Activated naive CD8-positive, alpha-beta T cell (primary cell): Measurements from ENCODE around the gene SLC13A3.
A peak's percentile ranks its signal among the peaks of the same experiment; 100 is the strongest.

Experiments used
- H3K27ac Mint-ChIP-seq: one replicate; pipeline ENCODE4 v1.8.0; 2021; ENCODE audit warnings: mixed read lengths
- H3K27me3 Mint-ChIP-seq: one replicate; pipeline ENCODE4 v1.8.0; 2021; ENCODE audit warnings: mixed read lengths
- H3K36me3 Mint-ChIP-seq: one replicate; pipeline ENCODE4 v1.8.0; 2021; ENCODE audit warnings: mixed read lengths
- H3K4me1 Mint-ChIP-seq: one replicate; pipeline ENCODE4 v1.8.0; 2021; ENCODE audit warnings: low read depth, mixed read lengths
- H3K4me3 Mint-ChIP-seq: one replicate; pipeline ENCODE4 v1.8.0; 2021; ENCODE audit warnings: mild to moderate bottlenecking, mixed read lengths
- H3K9me3 Mint-ChIP-seq: one replicate; pipeline ENCODE4 v1.8.0; 2021; ENCODE audit warnings: low read depth, mixed read lengths

The SLC13A3 gene

GRCh38 chr20:46651091-46651962 is at the start of gene SLC13A3:
Gene SLC13A3 (minus strand): TSS chr20:46651459. CDS start chr20:46651421, 38 bp downstream.
- Mint-ChIP-seq H3K4me1 (no peaks in the 10 kb centered on the region), H3K36me3 (no peaks in the 10 kb centered on the region), H3K9me3 (no peaks in the 10 kb centered on the region), H3K27ac (no peak within 1 kb of the TSS), H3K4me3 (no peak within 1 kb of the TSS), H3K27me3 (peaks cover 23% of the 10 kb centered on the region)

GRCh38 chr20:46701057-46701456 is 49.8 kb upstream of the SLC13A3 start:
- Mint-ChIP-seq H3K27ac (no peak overlapping the region), H3K9me3 (no peaks in the 10 kb centered on the region), H3K36me3 (peaks cover 2% of the 10 kb centered on the region), H3K4me3 (no peak overlapping the region), H3K27me3 (peaks cover 20% of the 10 kb centered on the region), H3K4me1 (no peaks in the 10 kb centered on the region)

GRCh38 chr20:46700481-46700880 is 49.2 kb upstream of the SLC13A3 start:
- H3K27me3 Mint-ChIP-seq, result peaks cover 20% of the 10 kb centered on the region
- H3K4me1 Mint-ChIP-seq, result no peaks in the 10 kb centered on the region
- peaks cover 2% of the 10 kb centered on the region for H3K36me3 Mint-ChIP-seq
- no peaks in the 10 kb centered on the region for H3K9me3 Mint-ChIP-seq
- H3K27ac Mint-ChIP-seq, result no peak overlapping the region
- no peak overlapping the region for H3K4me3 Mint-ChIP-seq

GRCh38 chr20:46699651-46700359 is 48.5 kb upstream of the SLC13A3 start:
- peaks cover 2% of the 10 kb centered on the region for H3K36me3 Mint-ChIP-seq
- H3K27me3 Mint-ChIP-seq, result peaks cover 17% of the 10 kb centered on the region
- H3K4me3 Mint-ChIP-seq, result no peak overlapping the region
- no peaks in the 10 kb centered on the region for H3K4me1 Mint-ChIP-seq
- no peak overlapping the region for H3K27ac Mint-ChIP-seq
- H3K9me3 Mint-ChIP-seq, result no peaks in the 10 kb centered on the region

GRCh38 chr20:46698788-46699187 is 47.5 kb upstream of the SLC13A3 start:
- Mint-ChIP-seq H3K27me3 (peaks cover 15% of the 10 kb centered on the region), H3K9me3 (no peaks in the 10 kb centered on the region), H3K4me3 (no peak overlapping the region), H3K4me1 (peaks cover 6% of the 10 kb centered on the region), H3K27ac (no peak overlapping the region), H3K36me3 (peaks cover 2% of the 10 kb centered on the region)

- peaks cover 15% of the 10 kb centered on the region for H3K27me3 Mint-ChIP-seq
- no peaks in the 10 kb centered on the region for H3K9me3 Mint-ChIP-seq
- H3K27ac Mint-ChIP-seq, result no peak overlapping the region
- H3K4me3 Mint-ChIP-seq, result no peak overlapping the region
- H3K4me1 Mint-ChIP-seq, result peaks cover 6% of the 10 kb centered on the region
- H3K36me3 Mint-ChIP-seq, result peaks cover 2% of the 10 kb centered on the region
Observed at GRCh38 chr20:46696791-46697279, 45.6 kb upstream of the SLC13A3 start.

- Mint-ChIP-seq H3K27ac (no peak overlapping the region), H3K4me3 (no peak overlapping the region), H3K4me1 (peaks cover 8% of the 10 kb centered on the region), H3K9me3 (no peaks in the 10 kb centered on the region), H3K36me3 (peaks cover 2% of the 10 kb centered on the region), H3K27me3 (peaks cover 15% of the 10 kb centered on the region)
Observed at GRCh38 chr20:46695892-46696291, 44.6 kb upstream of the SLC13A3 start.

- Mint-ChIP-seq H3K27ac (no peak overlapping the region), H3K9me3 (no peaks in the 10 kb centered on the region), H3K4me3 (no peak overlapping the region), H3K36me3 (peaks cover 2% of the 10 kb centered on the region), H3K4me1 (peaks cover 16% of the 10 kb centered on the region), H3K27me3 (peaks cover 5% of the 10 kb centered on the region)
Observed at GRCh38 chr20:46694484-46694883, 43.2 kb upstream of the SLC13A3 start.

GRCh38 chr20:46691196-46691595 is 39.9 kb upstream of the SLC13A3 start:
- Mint-ChIP-seq H3K9me3 (no peaks in the 10 kb centered on the region), H3K4me3 (no peak overlapping the region), H3K27me3 (no peaks in the 10 kb centered on the region), H3K27ac (no peak overlapping the region), H3K4me1 (peaks cover 40% of the 10 kb centered on the region), H3K36me3 (no peaks in the 10 kb centered on the region)

GRCh38 chr20:46690219-46691106 is 39.2 kb upstream of the SLC13A3 start:
- no peaks in the 10 kb centered on the region for H3K9me3 Mint-ChIP-seq
- peaks cover 3% of the 10 kb centered on the region for H3K36me3 Mint-ChIP-seq
- H3K4me3 Mint-ChIP-seq, result peak overlapping the region; percentile 95
- peaks cover 47% of the 10 kb centered on the region for H3K4me1 Mint-ChIP-seq
- no peaks in the 10 kb centered on the region for H3K27me3 Mint-ChIP-seq
- H3K27ac Mint-ChIP-seq, result peak overlapping the region; percentile 54

GRCh38 chr20:46689754-46690085 is 38.5 kb upstream of the SLC13A3 start:
- no peaks in the 10 kb centered on the region for H3K9me3 Mint-ChIP-seq
- H3K27ac Mint-ChIP-seq, result peak overlapping the region; percentile 95
- H3K27me3 Mint-ChIP-seq, result no peaks in the 10 kb centered on the region

GRCh38 chr20:46689082-46689753 is 38.0 kb upstream of the SLC13A3 start, which contains the start of gene TP53RK:
Gene TP53RK (minus strand): TSS chr20:46689444. CDS start chr20:46689414, 30 bp downstream.
- Mint-ChIP-seq H3K4me3 (peak within 1 kb of the TSS; percentile 95), H3K9me3 (no peaks in the 10 kb centered on the region), H3K27ac (peak within 1 kb of the TSS; percentile 96), H3K27me3 (no peaks in the 10 kb centered on the region), H3K36me3 (peaks cover 3% of the 10 kb centered on the region), H3K4me1 (peaks cover 53% of the 10 kb centered on the region)

More at GRCh38 chr20:46689754-46690085, 38.5 kb upstream of the SLC13A3 start:
- peaks cover 53% of the 10 kb centered on the region for H3K4me1 Mint-ChIP-seq
- H3K4me3 Mint-ChIP-seq, result peak overlapping the region; percentile 95
- peaks cover 3% of the 10 kb centered on the region for H3K36me3 Mint-ChIP-seq

GRCh38 chr20:46688151-46689081 is 37.2 kb upstream of the SLC13A3 start:
- Mint-ChIP-seq H3K36me3 (peaks cover 3% of the 10 kb centered on the region), H3K27me3 (no peaks in the 10 kb centered on the region), H3K4me1 (peaks cover 60% of the 10 kb centered on the region), H3K27ac (peak overlapping the region; percentile 96), H3K4me3 (peak overlapping the region; percentile 95), H3K9me3 (no peaks in the 10 kb centered on the region)
